Muscle of leg (tissue), 11 donors: ENCODE data around the gene HEPN1. TPM values are rescaled to one million over a fixed set of nuclear protein-coding genes. Genes with fewer than 3 reads are reported as not detected.
"Not testable (repeated sequence)": the region's sequence is repeated elsewhere in the genome, so short reads cannot be mapped to it uniquely, and the experiment has no call there.

Experiments
- DNase-seq: peaks from one replicate; pipeline ENCODE4 v3.0.0; 2013
- H3K27ac ChIP-seq: one replicate; pipeline ENCODE4 v1.5.1; 2013; ENCODE audit warnings: mild to moderate bottlenecking, low read length, control low read depth
- H3K27me3 ChIP-seq: one replicate; pipeline ENCODE4 v1.6.1; 2013; ENCODE audit warnings: low read length; ENCODE audit not compliant: control insufficient read depth, insufficient read depth
- H3K36me3 ChIP-seq: one replicate; pipeline ENCODE4 v1.6.1; 2013; ENCODE audit warnings: low read length; ENCODE audit not compliant: control insufficient read depth, insufficient read depth
- H3K4me1 ChIP-seq: one replicate; pipeline ENCODE4 v1.6.1; 2013; ENCODE audit warnings: low read length; ENCODE audit not compliant: control insufficient read depth, insufficient read depth
- H3K4me3 ChIP-seq: one replicate; pipeline ENCODE4 v1.5.1; 2013; ENCODE audit warnings: low read length, control low read depth
- H3K9me3 ChIP-seq: replicated peaks from 2 replicates; pipeline ENCODE4 v1.6.1; 2013; ENCODE audit warnings: low read depth, low read length; ENCODE audit not compliant: control insufficient read depth
- WGBS: methylation state at CpG from one replicate; pipeline ENCODE4 v1.1.5; 2013; ENCODE audit warnings: missing lambda C conversion rate; ENCODE audit not compliant: insufficient coverage; 5-methylcytosine and 5-hydroxymethylcytosine counted together
- polyA plus RNA-seq, 8 donors: library from polyadenylated mRNA; unstranded; fragments of 120-200 nt; gene quantifications; one replicate each; pipeline versions ENCODE4 v1.2.1 to v1.2.3, GENCODE V29; 2013; ENCODE audit warnings: inconsistent platforms in 1 of 8, low replicate concordance in 1 of 8; ENCODE audit not compliant: insufficient read length in 8 of 8, insufficient read depth in 1 of 8
- total RNA-seq: library from RNA; stranded (reverse); fragments of 120-200 nt; gene quantifications from one replicate; pipeline ENCODE4 v1.2.4, GENCODE V29; 2013

Gene HEPN1
- total and polyA plus RNA-seq, 9 donors = 0.10 to 0.15 (median 0.12) TPM; not detected in 5

DNA sequence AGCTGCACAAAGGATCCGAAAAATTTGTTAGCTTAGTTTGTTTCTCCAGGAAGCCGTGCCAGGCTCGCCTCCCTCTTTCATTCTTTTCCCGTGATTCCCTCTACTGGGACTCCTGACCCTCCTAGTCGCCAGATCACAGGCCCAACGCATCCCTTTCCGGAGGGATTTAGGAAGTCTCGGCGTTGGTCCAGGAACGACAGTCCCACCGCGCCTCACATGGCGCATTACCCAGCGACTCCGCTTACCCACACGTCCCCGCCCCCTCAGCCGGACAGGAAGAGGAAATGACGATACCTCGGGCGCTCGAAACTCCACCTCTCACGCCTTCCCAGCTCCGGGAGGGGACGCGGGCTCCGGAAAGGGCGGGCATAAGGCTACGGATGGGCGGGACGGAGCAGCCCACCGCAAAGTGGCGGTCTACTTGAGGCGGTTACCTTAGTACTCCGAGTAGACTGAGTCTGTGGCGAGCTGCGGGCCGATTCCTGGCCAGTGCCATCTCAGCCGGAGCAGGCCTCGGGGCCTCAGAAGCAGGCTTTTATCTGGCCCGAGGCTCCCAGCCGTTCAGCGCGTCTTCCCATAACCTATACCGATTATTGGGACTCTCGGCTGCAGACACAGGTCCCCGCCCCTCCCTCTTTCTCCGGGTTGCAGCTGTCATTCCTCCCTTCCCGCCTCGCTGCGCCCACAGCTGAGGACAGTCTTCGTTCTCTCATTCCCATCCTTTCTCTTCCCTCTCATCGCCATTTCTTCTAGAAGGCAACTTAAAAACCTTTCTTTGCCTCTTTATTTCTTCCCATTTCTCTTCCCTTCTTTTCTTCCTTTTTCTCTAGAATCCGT, 34.9 kb downstream of the HEPN1 start, which contains the start of gene CCDC15:
CCDC15 (plus strand) TSS at position 450 of the 837 bp plus-strand sequence. CDS start 531 bp downstream, outside the sequence.
- Histone ChIP-seq H3K4me3 (peak within 1 kb of the TSS; percentile 91), H3K36me3 (no peaks in the 10 kb centered on the region), H3K9me3 (no peaks in the 10 kb centered on the region), H3K27ac (peak within 1 kb of the TSS; percentile 96), H3K27me3 (no peaks in the 10 kb centered on the region), H3K4me1 (peaks cover 10% of the 10 kb centered on the region)
- WGBS = under 1% methylated on average over 51 of the region's 54 CpGs
- peak; percentile 99 for DNase-seq

DNA sequence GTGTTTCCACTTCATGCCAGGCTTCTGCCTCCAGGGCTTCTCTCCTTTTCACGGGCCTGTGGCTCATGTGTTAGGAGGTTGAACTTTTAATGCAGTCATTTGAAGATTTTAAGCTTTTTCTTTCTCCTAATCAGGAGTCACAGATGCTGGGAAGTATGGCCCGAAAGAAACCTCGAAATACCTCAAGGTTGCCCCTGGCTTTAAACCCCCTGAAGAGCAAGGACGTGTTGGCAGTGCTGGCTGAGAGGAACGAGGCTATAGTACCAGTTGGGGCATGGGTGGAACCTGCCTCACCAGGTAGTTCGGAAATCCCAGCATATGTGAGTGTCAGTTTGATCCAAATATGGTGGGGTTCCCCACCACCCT, 35.5 kb downstream of the HEPN1 start:
- H3K27ac ChIP-seq = peak overlapping the region; percentile 95

DNA sequence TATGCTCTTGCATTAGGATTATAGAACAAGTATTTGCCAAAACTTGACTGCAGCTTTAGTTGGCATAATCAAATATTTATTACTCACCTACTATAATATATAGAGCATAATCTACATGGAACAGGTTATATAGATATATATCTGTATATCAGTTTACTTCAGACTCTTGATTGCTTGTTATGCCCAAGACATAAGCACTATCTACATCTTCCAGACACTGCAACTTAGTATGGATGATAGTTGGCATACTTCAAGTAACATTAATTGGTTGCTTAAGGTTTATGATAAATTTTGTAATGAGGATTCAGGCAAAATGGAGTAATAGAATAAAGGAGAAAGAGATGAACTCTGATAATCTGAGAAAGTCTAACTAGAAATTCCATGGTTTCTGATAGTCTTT, 36.0 kb downstream of the HEPN1 start:
- H3K27ac ChIP-seq = peak overlapping the region; percentile 95
- no peak for DNase-seq
- H3K4me3 ChIP-seq = no peak overlapping the region
- H3K4me1 ChIP-seq = peaks cover 10% of the 10 kb centered on the region
- H3K36me3 ChIP-seq = peaks cover 2% of the 10 kb centered on the region
- no peaks in the 10 kb centered on the region for H3K9me3 ChIP-seq
- H3K27me3 ChIP-seq = no peaks in the 10 kb centered on the region

More for the DNA sequence above, 35.5 kb downstream of the HEPN1 start:
- H3K4me1 ChIP-seq = peaks cover 10% of the 10 kb centered on the region
- DNase-seq = peak; percentile 11
- H3K9me3 ChIP-seq = no peaks in the 10 kb centered on the region
- WGBS = 24% methylated on average over 3 of the region's 6 CpGs
- no peaks in the 10 kb centered on the region for H3K27me3 ChIP-seq
- H3K4me3 ChIP-seq = peak overlapping the region; percentile 91
- peaks cover 1% of the 10 kb centered on the region for H3K36me3 ChIP-seq

DNA sequence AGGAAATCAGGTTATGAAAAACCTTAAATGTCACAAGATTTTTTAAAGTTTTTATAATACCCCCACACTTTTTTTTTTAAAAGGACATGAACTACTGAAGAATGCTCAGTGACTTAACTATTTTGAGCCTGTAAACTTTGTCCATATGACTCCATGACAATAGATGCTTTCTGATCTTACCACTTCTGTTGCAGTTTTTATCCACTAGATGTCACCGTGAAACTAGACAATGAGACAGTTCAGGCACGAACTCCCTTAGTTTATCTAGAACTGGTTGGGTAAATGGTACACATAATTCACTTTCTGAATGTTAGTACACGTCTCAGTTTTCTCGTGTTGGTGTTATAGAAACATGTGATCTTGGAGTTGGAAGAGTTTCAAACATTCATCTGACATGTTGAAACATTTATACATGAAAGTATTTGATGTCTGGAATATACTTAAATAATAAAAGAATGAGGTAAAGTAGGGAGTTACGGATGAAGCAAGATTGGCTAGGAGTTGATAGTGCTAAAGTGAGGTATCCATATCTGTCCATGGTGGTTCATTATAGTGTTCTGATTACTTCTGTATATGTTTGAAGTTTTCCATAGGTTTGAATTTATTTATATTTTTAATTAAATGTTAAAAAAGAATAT, 43.0 kb downstream of the HEPN1 start:
- H3K4me3 ChIP-seq = no peak overlapping the region
- no CpG with 5 or more reads among the region's 5 CpGs for WGBS
- no peaks in the 10 kb centered on the region for H3K27me3 ChIP-seq
- no peaks in the 10 kb centered on the region for H3K9me3 ChIP-seq
- peak; percentile 84 for DNase-seq
- H3K4me1 ChIP-seq = no peaks in the 10 kb centered on the region
- no peak overlapping the region for H3K27ac ChIP-seq
- peaks cover 2% of the 10 kb centered on the region for H3K36me3 ChIP-seq

DNA sequence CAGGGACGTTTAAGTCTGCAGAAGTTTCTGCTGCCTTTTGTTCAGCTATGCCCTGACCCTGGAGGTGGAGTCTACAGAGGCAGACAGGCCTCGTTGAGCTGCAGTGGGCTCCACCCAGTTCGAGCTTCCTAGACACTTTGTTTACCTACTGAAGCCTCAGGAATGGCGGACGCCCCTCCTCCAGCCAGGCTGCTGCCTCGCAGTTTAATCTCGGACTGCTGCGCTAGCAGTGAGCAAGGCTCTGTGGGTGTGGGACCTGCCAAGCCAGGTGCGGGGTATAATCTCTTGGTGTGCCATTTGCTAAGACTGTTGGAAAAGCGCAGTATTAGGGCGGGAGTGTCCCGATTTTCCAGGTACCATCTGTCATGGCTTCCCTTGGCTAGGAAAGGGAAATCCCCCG, 49.1 kb downstream of the HEPN1 start:
- H3K4me1 ChIP-seq, H3K36me3 ChIP-seq, H3K9me3 ChIP-seq, DNase-seq, H3K4me3 ChIP-seq, H3K27me3 ChIP-seq, H3K27ac ChIP-seq: not testable (repeated sequence)
- WGBS = 92% methylated on average over 10 of the region's 13 CpGs

Other genes starting within 250 kb of the HEPN1 start
- gene SIAE, start 245.5 kb upstream of the HEPN1 start, total RNA-seq = 4.9 TPM
- gene SIAE, start 245.5 kb upstream of the HEPN1 start, polyA plus RNA-seq = 1 to 10 TPM; 5.5 to 10.0 (median 6.3) TPM
- 3.5 TPM for gene SPA17, start 245.3 kb upstream of the HEPN1 start, total RNA-seq
- gene SPA17, start 245.3 kb upstream of the HEPN1 start, polyA plus RNA-seq = 1 to 10 TPM; 4.3 to 6.6 (median 4.4) TPM
- 0.66 TPM for gene NRGN, start 179.3 kb upstream of the HEPN1 start, total RNA-seq
- gene NRGN, start 179.3 kb upstream of the HEPN1 start, polyA plus RNA-seq = 1 to 10 TPM; 4.9 to 9.0 (median 6.3) TPM
- 0.49 TPM for gene VSIG2, start 167.0 kb upstream of the HEPN1 start, total RNA-seq
- 1 to 10 TPM in 7 of 8 donors, under 1 TPM in 1; 1.00 to 2.3 (median 1.5) TPM for gene VSIG2, start 167.0 kb upstream of the HEPN1 start, polyA plus RNA-seq
- 18.0 TPM for gene ESAM, start 157.0 kb upstream of the HEPN1 start, total RNA-seq
- 10 to 100 TPM; 46.2 to 70.3 (median 58.5) TPM for gene ESAM, start 157.0 kb upstream of the HEPN1 start, polyA plus RNA-seq
- gene MSANTD2, start 118.8 kb upstream of the HEPN1 start, total RNA-seq = 13.4 TPM
- gene MSANTD2, start 118.8 kb upstream of the HEPN1 start, polyA plus RNA-seq = 10 to 100 TPM; 11.5 to 18.7 (median 15.1) TPM
- gene ROBO3, start 53.8 kb upstream of the HEPN1 start, total RNA-seq = 18.5 TPM
- 10 to 100 TPM; 15.9 to 33.6 (median 26.0) TPM for gene ROBO3, start 53.8 kb upstream of the HEPN1 start, polyA plus RNA-seq
- 17.8 TPM for gene ROBO4, start 21.4 kb upstream of the HEPN1 start, total RNA-seq
- gene ROBO4, start 21.4 kb upstream of the HEPN1 start, polyA plus RNA-seq = 10 to 100 TPM; 23.8 to 40.7 (median 31.9) TPM
- under 0.01 TPM for gene HEPACAM, start 16.8 kb downstream of the HEPN1 start, total RNA-seq
- under 1 TPM in 7 of 8 donors, not detected in 1; 0.10 to 0.49 (median 0.19) TPM for gene HEPACAM, start 16.8 kb downstream of the HEPN1 start, polyA plus RNA-seq
- 4.0 TPM for gene CCDC15, start 35.0 kb downstream of the HEPN1 start, total RNA-seq
- 1 to 10 TPM; 2.3 to 3.6 (median 3.0) TPM for gene CCDC15, start 35.0 kb downstream of the HEPN1 start, polyA plus RNA-seq
- gene SLC37A2, start 144.1 kb downstream of the HEPN1 start, total RNA-seq = 2.6 TPM
- gene SLC37A2, start 144.1 kb downstream of the HEPN1 start, polyA plus RNA-seq = 1 to 10 TPM; 2.4 to 8.4 (median 3.7) TPM
- gene TMEM218, start 192.4 kb downstream of the HEPN1 start, total RNA-seq = 26.3 TPM
- gene TMEM218, start 192.4 kb downstream of the HEPN1 start, polyA plus RNA-seq = 10 to 100 TPM; 22.3 to 27.1 (median 26.4) TPM
- 11.5 TPM for gene PKNOX2, start 245.5 kb downstream of the HEPN1 start, total RNA-seq
- 10 to 100 TPM; 20.8 to 27.8 (median 24.8) TPM for gene PKNOX2, start 245.5 kb downstream of the HEPN1 start, polyA plus RNA-seq